Smooth muscle cell (in vitro differentiated cells): ENCODE measurements around the gene ASS1. TPM values are rescaled to one million over a fixed set of nuclear protein-coding genes. Genes with fewer than 3 reads are reported as not detected.

ENCODE experiments used
- DNase-seq: peaks from one replicate; lab custom pipeline; 2025; ENCODE audit not compliant: unreplicated experiment; lab: John Stamatoyannopoulos, UW
- H2AFZ ChIP-seq: fragments of 200-600 bp; sonication (generic); 2 replicates; pipeline ENCODE4 v1.6.0; 2016; ENCODE audit warnings: antibody characterized with exemption, low read depth, mild to moderate bottlenecking
- H3F3A ChIP-seq: fragments of 200-600 bp; sonication (generic); 2 replicates; pipeline ENCODE4 v1.6.0; 2017; ENCODE audit warnings: antibody characterized with exemption, low read depth
- H3K27ac ChIP-seq: fragments of 200-600 bp; sonication (generic); 2 replicates; pipeline ENCODE4 v1.5.1; 2016; ENCODE audit warnings: low read depth, mild to moderate bottlenecking
- H3K27me3 ChIP-seq: fragments of 200-600 bp; sonication (generic); 2 replicates; pipeline ENCODE4 v1.6.1; 2016; ENCODE audit warnings: low read depth, mild to moderate bottlenecking
- H3K36me3 ChIP-seq: fragments of 200-600 bp; sonication (generic); 2 replicates; pipeline ENCODE4 v1.5.1; 2016; ENCODE audit warnings: low read depth
- H3K4me1 ChIP-seq: fragments of 200-600 bp; sonication (generic); 2 replicates; pipeline ENCODE4 v1.5.1; 2016; ENCODE audit warnings: low read depth
- H3K4me2 ChIP-seq: fragments of 200-600 bp; sonication (generic); 2 replicates; pipeline ENCODE4 v1.6.0; 2016; ENCODE audit warnings: mild to moderate bottlenecking
- H3K4me3 ChIP-seq: fragments of 200-600 bp; sonication (generic); 2 replicates; pipeline ENCODE4 v1.5.1; 2016; ENCODE audit warnings: mild to moderate bottlenecking
- H3K79me2 ChIP-seq: fragments of 200-600 bp; sonication (generic); 2 replicates; pipeline ENCODE4 v1.6.0; 2016; ENCODE audit warnings: low read depth, mild to moderate bottlenecking
- H3K9ac ChIP-seq: fragments of 200-600 bp; sonication (generic); 2 replicates; pipeline ENCODE4 v1.6.0; 2016; ENCODE audit warnings: low read depth
- H3K9me3 ChIP-seq: fragments of 200-600 bp; sonication (generic); replicated peaks from 2 replicates; pipeline ENCODE4 v1.5.1; 2016; ENCODE audit warnings: low read depth
- H4K20me1 ChIP-seq: fragments of 200-600 bp; sonication (generic); 2 replicates; pipeline ENCODE4 v1.6.0; 2016; ENCODE audit warnings: low read depth
- WGBS: methylation state at CpG from one replicate; pipeline ENCODE4 v1.1.7; 2016; ENCODE audit warnings: low lambda C conversion rate; 5-methylcytosine and 5-hydroxymethylcytosine counted together
- polyA plus RNA-seq: library from polyadenylated mRNA; unstranded; fragments of >200 nt; fragmentation: Nextera tagmentation; extraction: Ambion mirVana; gene quantifications from 2 replicates; pipeline ENCODE4 v1.2.1, GENCODE V29; 2016
- total RNA-seq: library from RNA; depleted of rRNA; stranded (reverse); fragments of >200 nt; gene quantifications from 2 replicates; pipeline ENCODE4 v1.2.3, GENCODE V29; 2014
- TF ChIP-seq, protein P1 (sequence below): fragments of 200-600 bp; sonication (generic); IDR thresholded peaks from 2 replicates; pipeline ENCODE4 v1.5.1; 2017; ENCODE audit warnings: borderline replicate concordance, mild to moderate bottlenecking, antibody characterized with exemption; ENCODE audit not compliant: insufficient read depth, poor library complexity, severe bottlenecking

The ASS1 gene
- total and polyA plus RNA-seq, 2 experiments from 2014 or later, result 78.2 to 81.5 TPM

DNA sequence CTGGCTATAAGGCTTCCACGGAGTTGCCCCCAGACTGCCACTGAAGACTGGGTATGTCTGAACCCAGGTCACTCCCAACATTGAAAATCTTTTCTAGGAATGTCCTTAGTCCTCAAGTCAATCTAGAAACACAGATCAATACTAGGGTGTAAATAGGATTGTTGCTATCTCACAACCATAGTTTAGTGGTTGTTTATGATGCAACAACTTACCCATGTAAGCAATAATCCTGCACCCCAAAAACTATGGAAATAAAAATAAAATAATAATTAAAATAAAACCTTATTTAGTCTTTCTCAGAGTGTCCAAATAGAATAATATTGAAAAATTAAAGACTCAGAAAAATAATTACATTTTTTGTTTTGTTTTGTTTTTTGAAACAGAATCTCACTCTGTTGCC is 68.3 kb downstream of the ASS1 start:
- 94% methylated on average over 1 of the region's 1 CpG for WGBS
- Histone ChIP-seq H3K9ac (no peak overlapping the region), H3K4me3 (no peak overlapping the region), H3K4me2 (no peak overlapping the region), H3K79me2 (no peaks in the 10 kb centered on the region), H3F3A (no peaks in the 10 kb centered on the region), H3K36me3 (no peaks in the 10 kb centered on the region), H2AFZ (no peak overlapping the region), H3K9me3 (no peaks in the 10 kb centered on the region), H4K20me1 (no peaks in the 10 kb centered on the region), H3K4me1 (no peaks in the 10 kb centered on the region), H3K27ac (no peak overlapping the region), H3K27me3 (no peaks in the 10 kb centered on the region)
- TF ChIP-seq, protein P1, sequence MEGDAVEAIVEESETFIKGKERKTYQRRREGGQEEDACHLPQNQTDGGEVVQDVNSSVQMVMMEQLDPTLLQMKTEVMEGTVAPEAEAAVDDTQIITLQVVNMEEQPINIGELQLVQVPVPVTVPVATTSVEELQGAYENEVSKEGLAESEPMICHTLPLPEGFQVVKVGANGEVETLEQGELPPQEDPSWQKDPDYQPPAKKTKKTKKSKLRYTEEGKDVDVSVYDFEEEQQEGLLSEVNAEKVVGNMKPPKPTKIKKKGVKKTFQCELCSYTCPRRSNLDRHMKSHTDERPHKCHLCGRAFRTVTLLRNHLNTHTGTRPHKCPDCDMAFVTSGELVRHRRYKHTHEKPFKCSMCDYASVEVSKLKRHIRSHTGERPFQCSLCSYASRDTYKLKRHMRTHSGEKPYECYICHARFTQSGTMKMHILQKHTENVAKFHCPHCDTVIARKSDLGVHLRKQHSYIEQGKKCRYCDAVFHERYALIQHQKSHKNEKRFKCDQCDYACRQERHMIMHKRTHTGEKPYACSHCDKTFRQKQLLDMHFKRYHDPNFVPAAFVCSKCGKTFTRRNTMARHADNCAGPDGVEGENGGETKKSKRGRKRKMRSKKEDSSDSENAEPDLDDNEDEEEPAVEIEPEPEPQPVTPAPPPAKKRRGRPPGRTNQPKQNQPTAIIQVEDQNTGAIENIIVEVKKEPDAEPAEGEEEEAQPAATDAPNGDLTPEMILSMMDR, result no peak
- DNase-seq, result no peak

DNA sequence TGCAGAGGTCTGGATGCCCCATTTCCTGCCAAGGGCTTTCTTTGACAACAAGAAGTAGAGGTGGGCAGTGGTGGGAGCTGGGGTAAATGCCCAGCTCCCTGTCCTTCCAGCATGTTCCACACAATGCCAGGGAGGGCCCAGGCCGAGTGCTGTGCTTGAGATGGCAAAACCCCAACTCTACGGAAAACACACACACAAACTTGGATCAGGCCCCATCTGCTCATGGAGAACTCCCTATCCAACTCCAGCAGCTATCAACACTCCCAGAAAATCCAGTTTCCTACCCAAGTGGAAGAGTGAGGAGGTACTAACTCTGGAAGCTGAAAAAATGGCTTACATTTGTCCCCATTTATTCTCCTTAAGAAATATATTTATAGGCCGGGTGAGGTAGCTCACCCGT is 73.5 kb downstream of the ASS1 start:
- TF ChIP-seq, protein P1, result no peak
- H3K9me3 ChIP-seq, result no peaks in the 10 kb centered on the region
- no peaks in the 10 kb centered on the region for H3K27me3 ChIP-seq
- no peaks in the 10 kb centered on the region for H3F3A ChIP-seq
- no peak overlapping the region for H2AFZ ChIP-seq
- no peak overlapping the region for H3K9ac ChIP-seq
- no peak overlapping the region for H3K4me2 ChIP-seq
- no peak overlapping the region for H3K4me3 ChIP-seq
- H3K4me1 ChIP-seq, result no peaks in the 10 kb centered on the region
- no peaks in the 10 kb centered on the region for H3K79me2 ChIP-seq
- H3K27ac ChIP-seq, result no peak overlapping the region
- no peaks in the 10 kb centered on the region for H3K36me3 ChIP-seq
- 97% methylated on average over 4 of the region's 4 CpGs for WGBS
- no peaks in the 10 kb centered on the region for H4K20me1 ChIP-seq
- DNase-seq, result no peak

DNA sequence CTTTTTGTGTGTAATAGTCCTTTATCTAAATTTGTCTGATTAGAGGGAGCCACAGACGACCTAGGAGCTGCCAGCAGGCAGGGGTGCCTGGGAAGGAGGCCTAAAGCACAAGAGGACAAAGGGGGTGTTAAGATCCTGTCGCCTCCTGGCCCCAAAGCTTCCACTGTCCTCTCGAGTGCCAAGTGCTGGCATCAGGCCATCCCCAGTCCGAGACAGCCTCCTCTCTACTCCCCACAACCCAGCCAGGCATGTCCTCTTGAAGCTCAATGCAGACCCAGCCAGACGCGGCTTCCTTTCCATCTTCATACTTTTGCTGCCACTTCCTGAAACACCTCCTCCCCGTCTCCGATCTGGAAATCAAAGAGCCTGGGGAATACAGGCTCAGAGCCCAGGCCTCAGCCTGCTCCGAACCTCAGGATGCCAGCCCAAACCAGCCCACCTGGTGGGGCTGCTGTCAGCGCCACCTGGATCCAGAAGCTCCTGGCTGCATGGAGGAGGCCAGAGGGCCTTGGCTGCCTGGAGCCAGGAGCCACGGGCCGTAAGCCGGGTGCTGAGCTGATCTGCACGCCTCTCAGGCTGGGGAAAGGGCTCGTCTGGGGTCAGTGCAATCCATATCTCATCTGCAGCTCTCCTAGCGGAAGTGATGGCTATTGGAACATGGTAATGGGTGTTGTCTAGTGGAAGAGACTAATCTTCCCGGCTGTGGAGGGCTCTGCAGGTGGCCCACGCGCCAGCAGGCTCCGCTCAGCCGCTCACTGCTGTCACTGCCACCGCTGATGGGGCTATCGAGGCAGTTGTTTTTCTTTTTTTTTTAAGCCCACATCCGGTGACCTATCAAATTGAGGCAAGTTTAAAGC is 74.4 kb downstream of the ASS1 start:
- Histone ChIP-seq H3K4me2 (no peak overlapping the region), H3K9me3 (no peaks in the 10 kb centered on the region), H2AFZ (no peak overlapping the region), H3K4me3 (no peak overlapping the region), H3K4me1 (no peaks in the 10 kb centered on the region), H3K27me3 (no peaks in the 10 kb centered on the region), H3K36me3 (no peaks in the 10 kb centered on the region), H3K79me2 (no peaks in the 10 kb centered on the region), H4K20me1 (no peaks in the 10 kb centered on the region), H3K9ac (no peak overlapping the region), H3F3A (no peaks in the 10 kb centered on the region), H3K27ac (no peak overlapping the region)
- WGBS, result 81% methylated on average over 24 of the region's 24 CpGs
- TF ChIP-seq, protein P1, result no peak
- no peak for DNase-seq

DNA sequence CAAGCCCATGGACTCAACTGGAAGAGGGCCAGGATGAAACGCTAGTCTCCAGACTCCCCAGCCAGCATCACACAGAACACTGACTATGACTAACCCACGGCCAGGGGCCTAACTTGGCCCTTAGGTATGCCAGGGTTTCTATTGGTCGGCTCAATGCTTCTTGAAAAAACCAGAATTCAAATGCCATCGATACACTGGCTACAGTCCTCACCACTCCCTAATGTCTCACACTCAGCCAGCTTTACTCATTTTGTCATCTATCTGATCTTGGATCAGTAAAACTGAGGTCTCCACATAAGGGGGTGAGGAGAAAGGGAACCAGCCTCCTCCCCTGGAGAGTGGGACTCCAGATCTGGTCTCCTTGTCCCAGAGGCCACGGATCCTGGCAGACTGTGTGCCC is 75.2 kb downstream of the ASS1 start:
- Histone ChIP-seq H2AFZ (no peak overlapping the region), H4K20me1 (no peaks in the 10 kb centered on the region), H3K4me3 (no peak overlapping the region), H3F3A (no peaks in the 10 kb centered on the region), H3K4me1 (no peaks in the 10 kb centered on the region), H3K36me3 (no peaks in the 10 kb centered on the region), H3K27ac (no peak overlapping the region), H3K79me2 (no peaks in the 10 kb centered on the region), H3K27me3 (no peaks in the 10 kb centered on the region), H3K9ac (no peak overlapping the region), H3K4me2 (no peak overlapping the region), H3K9me3 (no peaks in the 10 kb centered on the region)
- TF ChIP-seq, protein P1, result no peak
- WGBS, result 98% methylated on average over 5 of the region's 5 CpGs
- no peak for DNase-seq
